Caco-2 (cell line): ENCODE data around the gene NUDCD2. TPM values are rescaled to one million over a fixed set of nuclear protein-coding genes. Genes with fewer than 3 reads are reported as not detected.
"Not testable (repeated sequence)": the region's sequence is repeated elsewhere in the genome, so short reads cannot be mapped to it uniquely, and the experiment has no call there.

Experiments
- BruUV-seq: library from RNA; stranded (reverse); fragments of 400-500 nt; replicated peaks from 2 replicates; lab custom pipeline; 2021; lab: Mats Ljungman, UMichigan
- CTCF ChIA-PET: fragments of 300-600 bp; sonication (Branson Sonifier 250); formaldehyde crosslinking; loops from one replicate; lab custom pipeline; 2022; ENCODE audit warnings: antibody characterized with exemption; lab: Charles Lee
- POLR2A ChIA-PET: fragments of 300-600 bp; sonication (Branson Sonifier 250); formaldehyde crosslinking; loops from one replicate; lab custom pipeline; 2022; ENCODE audit warnings: antibody characterized with exemption; lab: Charles Lee
- DNase-seq, 2 experiments: peaks; one replicate each; pipeline versions ENCODE4 v3.0.0 to v3.0.0-alpha.2; 2020 to 2022
- H3K27me3 ChIP-seq: replicated peaks from 2 replicates; pipeline ENCODE4 v1.6.0; 2011; ENCODE audit warnings: low read length; ENCODE audit not compliant: control insufficient read depth, insufficient read depth
- H3K36me3 ChIP-seq: 2 replicates; pipeline ENCODE4 v1.5.1; 2011; ENCODE audit warnings: low read length; ENCODE audit not compliant: control insufficient read depth, insufficient read depth
- H3K4me1 ChIP-seq: fragments of 250-450 bp; sonication (Bioruptor Pico); 2 replicates; pipeline ENCODE4 v1.5.1; 2020; ENCODE audit warnings: mild to moderate bottlenecking
- H3K4me3 ChIP-seq: 2 replicates; pipeline ENCODE4 v1.5.1; 2011; ENCODE audit warnings: low read depth, mild to moderate bottlenecking, control low read depth, low read length
- H3K9me3 ChIP-seq: fragments of 250-450 bp; sonication (Bioruptor Pico); 2 replicates; pipeline ENCODE4 v1.5.1; 2020; ENCODE audit warnings: mild to moderate bottlenecking, moderate library complexity
- H3K27ac Mint-ChIP-seq: one replicate; pipeline ENCODE4 v1.8.0; 2022; ENCODE audit warnings: mixed read lengths; ENCODE audit not compliant: unreplicated experiment
- H3K27me3 Mint-ChIP-seq: one replicate; pipeline ENCODE4 v1.8.0; 2022; ENCODE audit warnings: mixed read lengths; ENCODE audit not compliant: insufficient read depth, unreplicated experiment
- H3K36me3 Mint-ChIP-seq: one replicate; pipeline ENCODE4 v1.8.0; 2022; ENCODE audit warnings: mild to moderate bottlenecking, mixed read lengths; ENCODE audit not compliant: insufficient read depth, unreplicated experiment
- H3K4me1 Mint-ChIP-seq: one replicate; pipeline ENCODE4 v1.8.0; 2022; ENCODE audit warnings: low read depth, mixed read lengths; ENCODE audit not compliant: unreplicated experiment
- H3K4me3 Mint-ChIP-seq: one replicate; pipeline ENCODE4 v1.8.0; 2022; ENCODE audit warnings: mild to moderate bottlenecking, moderate library complexity, mixed read lengths; ENCODE audit not compliant: unreplicated experiment
- H3K9me3 Mint-ChIP-seq: one replicate; pipeline ENCODE4 v1.8.0; 2022; ENCODE audit warnings: mixed read lengths; ENCODE audit not compliant: unreplicated experiment
- intact Hi-C: fragments of 100-400 bp; cut with micrococcal nuclease; formaldehyde crosslinking; loops from one replicate; pipeline ENCODE4 v1.10.0; 2022; ENCODE audit not compliant: unreplicated experiment
- total RNA-seq: library from RNA; stranded (reverse); gene quantifications from 2 replicates; pipeline ENCODE4 v1.2.3, GENCODE V29; 2022
- TF ChIP-seq, protein P1 (sequence below), 2 experiments: fragments of 200-600 bp in 1 of 2; IDR thresholded peaks; 1 replicate in 1 of 2; 2 replicates in 1 of 2; pipeline versions ENCODE4 v1.5.1 to v1.8.0; 2011 to 2022; ENCODE audit warnings: antibody characterized with exemption in 1 of 2, control low read depth in 1 of 2, inconsistent platforms in 1 of 2, low read depth in 1 of 2, low read length in 1 of 2, mild to moderate bottlenecking in 1 of 2, moderate library complexity in 1 of 2; ENCODE audit not compliant: insufficient read depth in 1 of 2, severe bottlenecking in 1 of 2, unreplicated experiment in 1 of 2

The NUDCD2 gene
- total RNA-seq, 1 experiment from 2014 or later, result 50.0 TPM

DNA sequence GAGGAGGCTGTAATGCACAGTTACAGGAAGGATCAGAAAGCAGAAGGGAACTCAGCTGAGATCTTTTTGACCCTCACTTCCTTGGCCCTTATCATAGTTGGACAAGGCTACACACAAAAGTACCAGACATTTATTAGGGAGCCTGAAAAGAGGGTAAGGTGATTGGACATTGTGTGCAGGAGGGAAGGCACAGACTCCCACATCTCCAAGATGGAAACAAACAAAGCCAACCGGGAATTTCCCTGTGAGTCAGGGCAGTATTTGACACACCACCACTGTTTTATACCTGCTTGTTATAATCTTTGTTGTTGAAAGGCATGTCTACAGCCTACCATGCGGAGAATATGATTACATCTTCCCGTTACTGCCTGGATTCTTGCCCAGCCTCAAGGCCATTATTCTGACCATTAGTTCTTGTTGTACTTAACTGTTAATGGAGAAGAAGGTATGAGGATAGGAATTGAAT, 25.5 kb downstream of the NUDCD2 start:
- no peaks in the 10 kb centered on the region for H3K36me3 ChIP-seq
- CTCF ChIA-PET, result no interaction called here
- peaks cover 8% of the 10 kb centered on the region for H3K4me1 Mint-ChIP-seq
- TF ChIP-seq, protein P1, sequence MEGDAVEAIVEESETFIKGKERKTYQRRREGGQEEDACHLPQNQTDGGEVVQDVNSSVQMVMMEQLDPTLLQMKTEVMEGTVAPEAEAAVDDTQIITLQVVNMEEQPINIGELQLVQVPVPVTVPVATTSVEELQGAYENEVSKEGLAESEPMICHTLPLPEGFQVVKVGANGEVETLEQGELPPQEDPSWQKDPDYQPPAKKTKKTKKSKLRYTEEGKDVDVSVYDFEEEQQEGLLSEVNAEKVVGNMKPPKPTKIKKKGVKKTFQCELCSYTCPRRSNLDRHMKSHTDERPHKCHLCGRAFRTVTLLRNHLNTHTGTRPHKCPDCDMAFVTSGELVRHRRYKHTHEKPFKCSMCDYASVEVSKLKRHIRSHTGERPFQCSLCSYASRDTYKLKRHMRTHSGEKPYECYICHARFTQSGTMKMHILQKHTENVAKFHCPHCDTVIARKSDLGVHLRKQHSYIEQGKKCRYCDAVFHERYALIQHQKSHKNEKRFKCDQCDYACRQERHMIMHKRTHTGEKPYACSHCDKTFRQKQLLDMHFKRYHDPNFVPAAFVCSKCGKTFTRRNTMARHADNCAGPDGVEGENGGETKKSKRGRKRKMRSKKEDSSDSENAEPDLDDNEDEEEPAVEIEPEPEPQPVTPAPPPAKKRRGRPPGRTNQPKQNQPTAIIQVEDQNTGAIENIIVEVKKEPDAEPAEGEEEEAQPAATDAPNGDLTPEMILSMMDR (IDR thresholded peaks at IDR 0.05; ENCODE audit: insufficient read depth in 1 of 2, low read depth in 1 of 2, low read length in 1 of 2, severe bottlenecking in 1 of 2, unreplicated experiment in 1 of 2), result no peak
- H3K36me3 Mint-ChIP-seq, result peaks cover 23% of the 10 kb centered on the region
- H3K4me3 ChIP-seq, result no peak overlapping the region
- H3K9me3 Mint-ChIP-seq, result no peaks in the 10 kb centered on the region
- no peaks in the 10 kb centered on the region for H3K27me3 Mint-ChIP-seq
- no peaks in the 10 kb centered on the region for H3K27me3 ChIP-seq
- H3K9me3 ChIP-seq, result no peaks in the 10 kb centered on the region
- BruUV-seq, result no TSS peak
- no peak overlapping the region for H3K4me3 Mint-ChIP-seq
- POLR2A ChIA-PET, result no interaction called here
- H3K4me1 ChIP-seq, result 0 out of 2 replicates have a peak, but pooled peaks cover 7% of the 10 kb centered on the region
- DNase-seq, result no peak
- H3K27ac Mint-ChIP-seq, result no peak overlapping the region
- intact Hi-C loops, result no loop called here

DNA sequence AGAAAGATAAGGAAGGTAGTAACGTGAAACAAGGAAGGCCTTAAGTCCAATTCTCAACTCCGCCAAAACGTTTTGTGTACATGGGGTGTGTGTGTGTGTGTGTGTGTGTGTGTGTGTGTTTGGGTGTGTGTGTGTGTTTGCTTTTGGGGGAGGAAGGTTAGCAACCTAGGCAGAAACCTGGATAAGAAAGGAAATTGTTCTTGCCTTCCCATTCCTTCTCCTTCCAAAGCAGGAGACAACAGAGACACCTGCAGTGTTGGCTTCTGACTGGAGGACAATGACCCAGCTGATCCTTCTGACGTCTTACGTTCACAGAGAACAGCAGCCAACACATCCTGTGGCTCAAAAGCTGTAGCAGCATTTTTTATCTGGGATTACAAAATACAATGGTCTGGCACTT, 26.6 kb downstream of the NUDCD2 start:
- no peak overlapping the region for H3K27ac Mint-ChIP-seq
- Histone ChIP-seq H3K27me3 (no peaks in the 10 kb centered on the region), H3K36me3 (no peaks in the 10 kb centered on the region), H3K4me3 (no peak overlapping the region), H3K4me1 (0 out of 2 replicates have a peak, but pooled peaks cover 7% of the 10 kb centered on the region), H3K9me3 (no peaks in the 10 kb centered on the region)
- ChIA-PET POLR2A (no interaction called here), CTCF (no interaction called here)
- H3K27me3 Mint-ChIP-seq, result no peaks in the 10 kb centered on the region
- DNase-seq, result no peak
- no peak overlapping the region for H3K4me3 Mint-ChIP-seq
- H3K9me3 Mint-ChIP-seq, result no peaks in the 10 kb centered on the region
- peaks cover 12% of the 10 kb centered on the region for H3K36me3 Mint-ChIP-seq
- H3K4me1 Mint-ChIP-seq, result peaks cover 8% of the 10 kb centered on the region
- TF ChIP-seq, protein P1 (IDR thresholded peaks at IDR 0.05; ENCODE audit: insufficient read depth in 1 of 2, low read depth in 1 of 2, low read length in 1 of 2, severe bottlenecking in 1 of 2, unreplicated experiment in 1 of 2), result no peak
- intact Hi-C loops, result no loop called here
- BruUV-seq, result no TSS peak

DNA sequence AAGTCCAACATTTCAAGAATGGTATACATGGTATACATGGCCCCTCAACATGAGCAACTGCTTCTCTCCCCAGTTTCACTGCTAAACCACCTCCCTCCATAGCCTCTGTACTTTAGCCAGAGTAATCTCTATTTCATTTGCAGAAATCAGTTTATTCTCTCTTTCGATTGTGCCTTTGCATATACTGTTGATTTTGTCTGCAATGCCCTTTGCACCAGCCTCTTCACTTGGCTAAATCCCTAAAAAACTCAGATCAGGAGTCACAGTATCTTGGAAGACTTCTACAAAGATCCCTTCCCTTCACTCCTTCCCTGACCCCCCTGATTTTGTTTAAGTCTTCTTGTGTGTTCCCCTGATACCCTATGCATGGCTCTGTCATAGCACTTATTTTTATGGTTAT, 27.4 kb downstream of the NUDCD2 start:
- DNase-seq, result no peak
- CTCF ChIA-PET, result no interaction called here

DNA sequence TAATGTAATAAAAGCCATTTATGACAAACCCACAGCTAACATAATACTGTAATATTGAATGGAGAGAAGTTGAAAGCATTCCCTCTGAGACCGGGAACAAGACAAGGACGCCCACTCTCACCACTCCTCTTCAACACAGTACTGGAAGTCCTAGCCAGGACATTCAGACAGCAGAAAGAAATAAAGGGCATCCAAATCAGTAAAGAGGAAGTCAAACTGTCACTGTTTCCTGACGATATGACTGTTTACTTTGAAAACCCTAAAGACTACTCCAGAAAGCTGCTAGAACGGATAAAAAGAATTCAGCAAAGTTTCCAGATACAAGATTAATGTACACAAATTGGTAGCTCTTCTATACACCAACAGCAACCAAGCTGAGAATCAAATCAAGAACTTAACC, 33.8 kb downstream of the NUDCD2 start:
- POLR2A ChIA-PET, H3K36me3 Mint-ChIP-seq, H3K27me3 ChIP-seq, H3K4me1 Mint-ChIP-seq, H3K4me3 Mint-ChIP-seq, CTCF ChIA-PET, BruUV-seq, H3K4me3 ChIP-seq, DNase-seq, H3K9me3 ChIP-seq, H3K9me3 Mint-ChIP-seq, intact Hi-C loops, H3K4me1 ChIP-seq, H3K27ac Mint-ChIP-seq, H3K27me3 Mint-ChIP-seq, H3K36me3 ChIP-seq: not testable (repeated sequence)

More for the DNA sequence above, 27.4 kb downstream of the NUDCD2 start:
- no peaks in the 10 kb centered on the region for H3K27me3 ChIP-seq
- BruUV-seq, result no TSS peak
- POLR2A ChIA-PET, result no interaction called here
- no peak overlapping the region for H3K4me3 ChIP-seq
- no peaks in the 10 kb centered on the region for H3K36me3 ChIP-seq
- peaks cover 7% of the 10 kb centered on the region for H3K36me3 Mint-ChIP-seq
- H3K4me3 Mint-ChIP-seq, result no peak overlapping the region
- peaks cover 8% of the 10 kb centered on the region for H3K4me1 Mint-ChIP-seq
- H3K27me3 Mint-ChIP-seq, result no peaks in the 10 kb centered on the region
- intact Hi-C loops, result no loop called here
- no peaks in the 10 kb centered on the region for H3K9me3 Mint-ChIP-seq
- H3K27ac Mint-ChIP-seq, result no peak overlapping the region
- 0 out of 2 replicates have a peak, but pooled peaks cover 7% of the 10 kb centered on the region for H3K4me1 ChIP-seq
- TF ChIP-seq, protein P1 (IDR thresholded peaks at IDR 0.05; ENCODE audit: insufficient read depth in 1 of 2, low read depth in 1 of 2, low read length in 1 of 2, severe bottlenecking in 1 of 2, unreplicated experiment in 1 of 2), result no peak
- H3K9me3 ChIP-seq, result no peaks in the 10 kb centered on the region
